HUDEP-2 (cell line): ENCODE data around the gene TST.
A peak's percentile ranks its signal among the peaks of the same experiment; 100 is the strongest.

ENCODE experiments used
- DNase-seq, 76 experiments: peaks; one replicate each; lab custom pipeline; 2025; ENCODE audit not compliant: unreplicated experiment in 76 of 76; lab: John Stamatoyannopoulos, UW

Gene TST

DNA sequence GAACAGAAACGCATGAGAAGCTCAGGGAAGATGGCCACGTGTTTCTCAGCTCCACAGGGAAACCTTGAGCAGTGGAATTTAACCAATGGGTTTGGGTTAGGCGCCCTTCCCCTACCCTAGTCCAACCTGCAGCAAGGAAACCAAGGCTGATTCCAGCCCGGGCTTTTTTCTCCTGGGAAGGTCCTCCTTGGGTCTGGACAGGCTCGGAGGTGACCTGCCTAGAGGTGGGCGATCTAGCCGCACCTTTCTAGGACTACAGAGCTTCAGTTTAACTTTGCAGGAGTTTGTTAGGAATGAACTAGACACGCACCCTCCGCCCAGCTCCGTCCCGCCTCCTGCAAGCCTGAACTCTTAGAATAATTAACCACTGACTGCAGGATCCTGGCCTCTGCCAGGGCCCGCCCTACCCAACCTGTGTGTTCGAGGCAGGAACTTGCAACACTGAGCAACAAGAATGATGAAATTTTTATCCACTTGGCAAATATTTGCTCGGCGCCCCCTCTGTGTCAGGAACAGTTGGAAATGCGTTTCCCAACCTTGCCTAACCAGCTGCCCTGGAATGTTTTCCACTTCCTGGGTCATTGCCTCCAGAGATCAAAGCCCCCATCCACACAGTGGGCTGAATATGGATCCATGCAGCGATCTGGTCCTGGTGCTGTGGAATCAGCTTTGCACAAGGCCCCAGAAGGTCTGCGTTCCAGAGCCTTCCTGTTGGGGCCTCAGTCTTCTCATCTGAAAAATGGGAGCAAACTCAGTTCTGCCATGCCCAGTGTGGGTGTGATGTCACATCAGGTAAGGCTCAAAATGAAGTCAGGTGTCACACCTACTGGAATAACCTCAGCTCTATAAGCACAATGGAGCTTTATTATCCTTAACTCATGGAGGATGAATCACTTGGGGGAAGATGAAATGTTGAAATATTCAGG is 13.6 kb upstream of the TST start:
- DNase-seq, result no peak

DNA sequence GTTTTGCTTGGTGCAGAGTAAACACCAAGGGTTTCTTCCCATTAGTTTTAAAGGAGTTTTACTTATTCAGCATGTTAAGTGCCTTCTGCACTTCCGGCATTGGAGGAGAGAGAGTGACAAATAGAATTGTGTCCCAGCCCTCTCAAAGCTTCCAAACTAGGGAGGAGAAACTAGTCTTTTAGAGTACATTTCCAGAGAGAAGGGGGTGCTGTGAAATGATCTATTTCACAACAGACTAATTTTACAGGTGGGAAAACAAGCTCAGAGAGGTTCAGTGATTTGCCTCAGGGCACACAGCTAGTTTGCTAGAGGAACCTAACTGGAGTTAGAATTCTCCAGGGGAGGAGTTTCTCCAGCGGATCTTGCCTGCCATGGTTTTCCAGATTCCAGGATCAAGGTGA is 12.9 kb upstream of the TST start:
- DNase-seq, result no peak

DNA sequence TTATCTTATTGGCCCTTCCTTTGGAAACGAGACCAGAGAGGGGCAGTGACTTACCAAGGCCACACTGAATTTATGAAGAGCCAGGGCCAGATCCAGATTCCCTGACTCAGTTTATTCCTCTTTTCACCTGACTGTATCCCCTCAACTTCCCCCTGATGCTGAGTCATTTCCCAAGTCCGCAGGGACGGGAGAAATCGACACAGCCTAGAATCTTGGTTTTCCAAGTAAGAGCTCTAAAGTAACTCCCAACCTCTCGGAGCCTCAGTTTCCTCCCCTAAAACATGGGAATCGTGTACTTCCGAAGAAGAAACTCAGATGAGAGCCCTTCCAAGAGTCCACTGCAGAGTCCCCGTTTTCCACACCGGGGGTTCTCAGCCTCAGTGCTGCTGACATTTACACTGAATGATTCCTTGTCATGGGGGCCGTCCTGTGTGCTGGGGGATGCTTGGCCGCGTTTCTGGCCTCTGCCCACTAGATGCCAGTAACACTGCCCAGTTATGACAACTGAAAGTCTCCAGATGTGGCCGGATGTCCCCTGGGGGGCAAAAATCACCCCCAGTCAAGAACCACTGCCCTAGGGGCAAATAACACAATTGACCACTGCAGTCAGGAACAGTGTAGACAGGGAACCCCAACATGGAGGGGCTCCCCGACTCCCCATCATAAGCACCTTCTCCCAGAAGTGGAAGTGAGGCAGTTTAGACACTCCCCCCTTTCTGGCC is 11.5 kb upstream of the TST start:
- no peak for DNase-seq

DNA sequence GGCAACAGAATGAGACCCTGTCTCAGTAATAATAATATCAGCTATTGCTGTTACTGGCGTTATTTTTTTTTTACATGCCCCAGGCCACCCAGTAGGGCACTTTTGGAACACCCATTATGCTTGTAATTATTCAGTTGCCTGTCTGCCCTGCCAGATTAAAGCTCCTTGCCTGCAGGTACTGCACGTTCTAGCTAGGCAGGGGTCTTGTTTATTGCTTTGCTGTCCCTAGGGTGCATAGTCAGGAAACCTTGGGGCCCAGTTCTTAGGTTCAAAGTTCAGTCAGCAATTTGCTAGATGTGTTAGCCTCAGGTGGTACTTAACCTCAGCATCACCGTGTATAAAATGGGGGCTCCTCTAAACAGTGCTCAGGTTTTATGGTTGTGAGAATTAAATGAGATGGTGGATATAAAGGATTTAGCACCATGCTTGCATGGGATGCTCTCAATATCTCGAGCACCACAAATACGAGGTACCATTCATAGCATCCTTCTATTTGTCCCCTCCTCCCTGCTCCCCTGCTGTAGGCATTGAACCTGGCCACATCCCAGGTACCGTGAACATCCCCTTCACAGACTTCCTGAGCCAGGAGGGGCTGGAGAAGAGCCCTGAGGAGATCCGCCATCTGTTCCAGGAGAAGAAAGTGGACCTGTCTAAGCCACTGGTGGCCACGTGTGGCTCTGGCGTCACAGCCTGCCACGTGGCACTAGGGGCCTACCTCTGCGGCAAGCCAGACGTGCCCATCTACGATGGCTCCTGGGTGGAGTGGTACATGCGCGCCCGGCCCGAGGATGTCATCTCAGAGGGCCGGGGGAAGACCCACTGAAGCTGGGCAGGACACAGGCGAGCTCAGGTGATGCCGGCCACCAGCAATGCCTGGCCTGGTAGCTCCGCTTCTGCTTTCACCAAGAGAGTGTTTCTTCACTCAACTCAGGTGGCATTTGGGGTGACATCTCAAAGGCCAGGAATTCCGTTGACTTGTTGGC is 9.7 kb upstream of the TST start:
- DNase-seq, result no peak

DNA sequence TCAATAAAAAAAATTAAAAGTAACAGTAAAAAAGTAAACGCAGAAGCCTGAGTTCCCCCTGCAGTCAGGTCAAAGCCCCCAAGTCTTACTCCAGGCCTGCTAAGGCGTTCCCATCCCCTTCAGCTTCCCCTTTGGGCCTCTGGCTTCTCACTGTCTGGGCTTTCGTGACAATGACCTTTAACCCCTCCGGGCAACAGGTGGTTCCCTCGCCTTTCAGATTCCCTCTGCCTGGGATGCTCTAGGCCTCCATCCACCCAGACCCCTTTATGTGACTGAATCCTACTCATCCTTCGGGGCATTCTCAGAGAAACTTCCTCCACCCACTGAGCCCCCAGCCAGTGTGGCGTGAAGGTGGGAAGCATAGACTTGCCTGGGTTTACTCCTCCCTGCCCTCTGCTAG is 8.3 kb upstream of the TST start:
- no peak for DNase-seq

DNA sequence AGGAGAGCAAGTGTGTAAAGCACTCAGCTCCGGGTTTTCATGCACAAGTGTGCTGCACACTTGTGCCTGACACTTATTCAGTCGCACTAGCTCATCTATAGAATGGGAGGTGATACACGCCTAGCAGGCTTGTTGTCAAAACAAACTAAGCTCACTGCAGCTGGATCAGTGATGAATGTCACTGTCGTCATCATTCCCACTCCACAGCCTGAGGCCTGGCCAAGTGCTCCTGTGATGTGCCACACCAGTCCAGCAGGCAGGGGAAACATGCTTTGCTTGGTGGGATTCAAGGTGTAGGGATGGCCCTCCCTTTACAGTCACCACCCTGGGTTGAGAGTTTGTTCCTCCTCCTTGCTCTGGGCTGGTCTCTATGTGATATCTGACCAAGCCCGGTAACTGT is 7.1 kb upstream of the TST start:
- DNase-seq, result no peak

DNA sequence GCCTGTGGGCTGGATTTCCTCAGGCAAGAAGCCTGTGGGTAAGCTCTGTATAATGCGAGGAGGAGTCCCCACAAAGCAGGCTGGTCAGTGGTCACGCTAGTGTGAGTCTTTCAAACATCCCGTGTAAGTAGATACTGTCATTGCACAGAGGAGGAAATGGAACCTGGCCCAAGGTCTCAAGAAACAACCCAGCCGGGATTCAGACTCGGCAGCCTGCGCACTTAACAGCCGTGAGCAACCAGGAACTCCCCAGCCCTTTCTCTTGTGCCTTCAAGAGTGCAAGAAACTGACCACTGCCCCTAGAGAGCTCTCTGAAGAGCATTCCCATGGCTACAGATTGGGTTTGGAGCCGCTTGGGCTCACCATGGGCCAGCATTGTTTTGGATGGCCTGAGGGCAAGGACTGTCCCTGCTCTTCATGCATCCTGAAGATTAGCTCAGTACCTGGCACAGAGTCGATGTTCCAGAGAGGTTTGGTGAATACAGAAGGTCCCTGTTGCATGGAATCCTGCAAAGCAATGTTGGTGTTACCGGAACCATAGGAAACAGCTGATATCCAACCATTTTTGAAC is 6.3 kb upstream of the TST start:
- DNase-seq, result no peak

DNA sequence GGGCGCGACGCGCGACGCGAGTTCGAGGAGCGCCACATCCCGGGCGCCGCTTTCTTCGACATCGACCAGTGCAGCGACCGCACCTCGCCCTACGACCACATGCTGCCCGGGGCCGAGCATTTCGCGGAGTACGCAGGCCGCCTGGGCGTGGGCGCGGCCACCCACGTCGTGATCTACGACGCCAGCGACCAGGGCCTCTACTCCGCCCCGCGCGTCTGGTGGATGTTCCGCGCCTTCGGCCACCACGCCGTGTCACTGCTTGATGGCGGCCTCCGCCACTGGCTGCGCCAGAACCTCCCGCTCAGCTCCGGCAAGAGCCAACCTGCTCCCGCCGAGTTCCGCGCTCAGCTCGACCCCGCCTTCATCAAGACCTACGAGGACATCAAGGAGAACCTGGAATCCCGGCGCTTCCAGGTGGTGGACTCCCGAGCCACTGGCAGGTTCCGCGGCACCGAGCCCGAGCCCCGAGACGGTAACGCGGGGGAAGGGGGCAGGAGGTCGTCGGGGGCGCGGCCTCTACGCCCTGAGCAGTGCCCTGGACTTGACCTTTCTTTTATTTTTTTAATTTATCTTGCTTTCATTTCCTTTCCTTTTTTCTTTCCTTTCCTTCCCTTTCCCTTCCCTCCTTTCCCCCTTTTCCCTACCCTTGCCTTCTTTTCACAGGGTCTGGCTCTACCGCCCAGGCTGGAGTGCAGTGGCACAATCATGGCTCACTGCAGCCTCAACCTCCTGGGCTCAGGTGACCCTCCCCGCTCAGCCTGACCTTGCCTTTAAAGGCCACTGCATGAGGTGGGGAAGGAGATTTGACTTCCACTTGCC is 5.3 kb upstream of the TST start:
- no peak for DNase-seq

DNA sequence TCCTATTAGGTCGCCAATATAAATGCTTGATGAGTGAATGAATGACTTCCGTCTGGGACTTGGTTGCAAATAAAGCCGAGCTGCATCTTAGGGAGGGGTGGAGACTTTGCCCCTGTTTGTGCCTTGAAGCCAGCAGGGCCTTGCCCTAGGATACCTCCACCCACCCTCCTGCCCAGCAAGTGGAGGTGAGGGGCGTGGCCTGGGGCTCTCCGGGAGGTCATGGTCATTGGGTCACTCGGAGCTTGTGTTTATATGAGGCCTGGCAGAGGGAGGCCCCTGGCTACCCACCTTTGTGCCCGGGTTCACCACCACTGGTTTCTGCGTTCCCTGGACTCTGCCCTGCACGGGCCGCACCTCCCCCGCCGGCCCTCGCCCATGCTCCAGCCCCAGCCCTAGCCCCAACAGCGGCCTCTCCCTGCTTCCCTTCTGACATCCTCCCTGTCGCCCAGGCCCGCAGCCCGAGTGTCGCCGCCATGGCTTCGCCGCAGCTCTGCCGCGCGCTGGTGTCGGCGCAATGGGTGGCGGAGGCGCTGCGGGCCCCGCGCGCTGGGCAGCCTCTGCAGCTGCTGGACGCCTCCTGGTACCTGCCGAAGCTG is 4.6 kb upstream of the TST start:
- DNase-seq, result no peak

DNA sequence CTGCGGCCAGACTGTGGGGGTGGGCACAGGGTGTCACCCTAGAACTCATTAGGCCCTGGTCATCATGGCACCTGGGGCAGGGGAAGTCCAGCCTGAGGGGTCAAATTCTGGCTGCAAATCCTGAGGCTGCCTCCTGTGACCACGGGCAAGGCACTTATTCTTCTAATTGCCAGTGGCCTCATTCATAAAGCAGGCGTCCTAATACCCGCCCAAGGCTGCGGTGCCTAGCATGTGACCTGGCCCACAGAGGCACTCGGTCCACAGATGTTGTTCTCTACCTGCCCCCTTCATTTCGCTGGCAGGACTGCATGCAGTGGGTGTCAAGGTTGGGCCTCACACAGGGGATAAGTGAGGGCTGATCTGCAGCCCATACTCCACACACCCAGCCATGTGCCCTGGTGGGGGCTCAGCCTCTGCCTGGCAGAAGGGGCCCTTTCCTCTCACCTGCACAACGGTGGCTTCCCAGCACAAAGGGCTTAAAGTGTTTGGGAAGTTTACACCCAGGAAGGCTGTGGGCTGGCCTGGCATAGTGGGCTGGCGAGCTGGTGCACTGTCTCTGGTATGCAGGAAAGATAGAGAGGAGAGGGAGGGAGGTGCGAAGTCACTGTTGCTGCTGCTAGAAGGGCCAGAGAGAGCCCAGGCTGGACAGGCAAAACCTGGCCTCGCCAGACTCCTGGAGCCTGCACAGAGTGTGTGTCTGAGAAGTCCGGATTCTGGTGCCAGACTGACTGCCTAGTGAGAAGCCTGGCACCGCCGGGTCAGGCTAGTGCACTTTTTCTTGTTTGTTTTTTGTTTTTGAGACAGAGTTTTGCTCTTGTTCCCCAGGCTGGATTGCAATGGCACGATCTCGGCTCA is 3.5 kb upstream of the TST start:
- peak in 4 of 76 experiments; percentile 11 to 39 (median 26) for DNase-seq

DNA sequence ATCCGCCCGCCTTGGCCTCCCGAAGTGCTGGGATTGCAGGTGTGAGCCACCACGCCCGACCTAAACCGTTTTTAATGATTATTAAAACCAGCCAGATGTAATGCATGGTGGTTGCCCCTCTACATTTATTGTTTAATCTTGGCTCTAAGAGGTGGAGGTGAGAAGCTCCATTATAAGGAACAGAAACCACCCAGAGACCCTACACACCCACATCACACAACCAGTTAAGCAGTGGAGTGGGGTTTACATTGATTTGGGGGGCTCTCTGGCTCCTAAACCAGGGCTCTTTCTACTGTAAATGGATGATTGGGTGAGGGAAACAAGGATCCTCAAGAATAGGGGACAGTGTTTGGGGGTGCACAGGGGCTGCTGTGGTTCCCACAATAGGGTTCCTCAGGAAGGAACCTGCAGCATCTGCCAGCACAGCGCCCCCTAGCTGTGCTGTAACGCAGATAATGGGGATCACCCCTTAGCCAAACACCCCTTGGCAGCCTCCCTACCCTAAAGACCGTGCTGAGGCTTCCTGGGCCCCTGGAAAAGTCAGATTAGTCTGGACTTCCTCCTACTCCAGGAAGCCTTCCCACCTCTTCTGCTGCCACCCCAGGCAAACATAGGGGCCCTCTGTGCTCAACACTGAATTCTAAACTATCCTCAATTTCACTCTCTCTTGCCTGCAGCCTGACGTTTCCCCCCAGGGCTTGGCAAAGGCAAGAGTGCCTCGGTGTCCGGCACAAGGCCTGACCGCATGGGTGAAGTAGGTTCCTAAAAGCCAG is 2.6 kb upstream of the TST start:
- DNase-seq, result peak in 45 of 76 experiments; percentile 10 to 62 (median 31)

DNA sequence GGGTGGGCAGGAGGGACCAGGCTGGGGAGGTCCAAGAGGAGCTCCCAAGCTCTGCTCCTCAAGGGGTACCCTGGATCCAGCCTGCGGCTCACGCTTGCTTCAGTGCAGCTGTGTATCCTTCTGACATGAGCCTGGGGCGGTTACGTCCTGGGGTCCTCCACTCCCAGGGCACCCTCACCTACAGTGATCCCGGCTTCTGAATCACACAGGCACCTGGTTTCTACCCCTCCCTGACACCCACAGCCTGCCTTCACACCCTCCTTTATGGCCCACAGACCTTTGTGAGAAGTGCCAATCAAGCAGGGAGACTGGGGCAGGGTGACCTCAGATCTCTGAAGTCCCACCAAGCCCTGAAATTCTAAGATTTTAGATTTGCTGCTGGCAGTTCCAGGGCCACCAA is 1.8 kb upstream of the TST start:
- DNase-seq, result no peak

DNA sequence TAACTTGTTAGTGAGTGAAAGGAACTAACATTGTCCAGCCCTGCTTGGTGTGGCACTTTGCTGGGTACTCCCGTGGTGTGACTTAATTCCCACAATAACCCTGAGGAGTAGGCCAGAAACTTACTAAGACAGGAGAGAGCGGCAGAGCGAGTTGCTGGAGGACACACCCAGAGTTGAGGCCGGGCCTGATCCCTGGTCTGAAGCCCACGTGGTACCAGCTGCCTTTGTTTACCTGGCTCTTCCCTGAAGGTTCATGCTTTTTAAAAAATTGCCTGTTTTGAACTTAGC is 889 bp upstream of the TST start:
- peak in 40 of 76 experiments; percentile 19 to 69 (median 38) for DNase-seq

DNA sequence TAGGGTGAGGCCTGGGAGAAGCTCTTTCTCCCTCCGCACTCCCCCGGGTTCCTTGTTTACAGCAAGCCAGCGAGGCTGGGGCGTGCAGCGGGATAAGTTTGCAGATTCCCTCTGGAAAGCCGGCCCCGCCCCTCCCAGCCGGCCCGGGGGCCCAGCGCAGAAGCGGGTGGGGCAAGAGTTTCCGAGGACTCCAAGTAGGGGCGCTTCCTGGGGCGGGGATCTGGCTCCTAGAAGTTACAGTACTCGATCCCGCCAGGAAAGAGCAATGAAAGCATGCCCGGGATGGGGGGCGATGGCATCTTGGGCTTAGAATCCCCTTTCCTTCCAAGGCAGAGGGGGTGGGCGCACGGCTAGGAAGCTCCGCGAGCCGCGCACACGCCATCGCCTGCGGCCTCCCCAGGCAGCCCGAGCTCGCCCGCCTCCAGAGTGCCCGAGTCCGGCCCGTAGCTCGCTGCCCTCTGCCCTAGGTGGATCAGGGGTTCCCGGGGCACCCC is 385 bp downstream of the TST start:
- DNase-seq, result peak in 6 of 76 experiments; percentile 11 to 30 (median 27)

DNA sequence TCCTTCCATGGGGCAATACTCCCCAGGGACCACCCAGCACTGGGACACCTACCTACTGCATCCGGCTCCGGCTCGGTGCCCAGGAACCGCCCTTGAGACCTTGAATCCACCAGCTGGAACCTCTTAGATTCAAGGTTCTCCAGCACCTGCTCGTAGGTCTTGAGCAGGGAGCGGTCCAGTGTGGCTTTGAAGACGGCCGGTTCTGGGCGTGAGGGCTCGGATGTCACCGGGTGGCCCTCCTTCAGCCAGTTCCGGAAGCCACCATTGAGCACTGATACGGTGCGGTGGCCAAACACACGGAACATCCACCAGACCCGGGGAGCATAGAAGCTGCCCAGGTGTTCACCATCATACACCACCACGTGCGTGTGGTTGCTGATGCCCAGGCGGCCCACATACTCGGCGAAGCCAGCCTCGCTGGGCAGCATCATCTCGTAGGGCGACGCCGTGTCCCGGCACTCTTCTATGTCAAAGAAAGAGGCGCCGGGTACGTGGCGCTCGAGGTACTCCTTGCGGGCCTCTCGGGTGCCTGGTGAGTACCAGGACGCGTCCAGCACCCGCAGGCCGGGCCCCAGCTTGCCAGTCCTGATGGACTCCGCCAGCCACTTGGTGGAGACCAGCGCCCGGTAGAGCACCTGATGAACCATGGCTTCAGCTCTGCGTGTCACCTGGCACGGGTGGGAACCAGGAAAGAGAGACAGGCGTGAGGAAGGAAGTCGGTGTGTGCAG is 997 bp downstream of the TST start:
- DNase-seq, result no peak

DNA sequence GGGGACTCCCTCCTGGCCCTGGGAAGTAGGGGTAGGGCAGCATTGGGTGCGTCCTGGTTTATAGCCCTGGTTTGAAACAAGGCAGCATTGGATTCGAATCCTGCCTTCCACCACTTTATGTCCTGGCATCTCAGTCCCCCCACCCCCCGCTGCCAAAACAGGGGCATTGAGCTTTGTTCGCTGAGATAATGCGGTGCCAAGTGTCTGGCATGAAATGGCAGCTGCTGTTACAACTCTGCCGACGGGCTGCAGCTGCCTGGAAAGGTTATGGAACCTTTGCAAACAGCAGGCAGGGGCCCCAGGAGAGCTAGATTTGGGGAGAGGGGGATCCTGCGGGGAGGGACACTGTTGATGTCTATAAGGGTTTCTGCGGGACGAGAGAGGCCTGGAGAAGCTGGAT is 1.9 kb downstream of the TST start:
- DNase-seq, result peak in 15 of 76 experiments; percentile 11 to 55 (median 29)
